DMS79 treated with DMSO at 0.1 percent for 48 hours (cell line): ENCODE results near the gene BCL6.

Experiments used
- DNase-seq: peaks from one replicate; lab custom pipeline; 2025; lab: John Stamatoyannopoulos, UW

Gene BCL6

DNA sequence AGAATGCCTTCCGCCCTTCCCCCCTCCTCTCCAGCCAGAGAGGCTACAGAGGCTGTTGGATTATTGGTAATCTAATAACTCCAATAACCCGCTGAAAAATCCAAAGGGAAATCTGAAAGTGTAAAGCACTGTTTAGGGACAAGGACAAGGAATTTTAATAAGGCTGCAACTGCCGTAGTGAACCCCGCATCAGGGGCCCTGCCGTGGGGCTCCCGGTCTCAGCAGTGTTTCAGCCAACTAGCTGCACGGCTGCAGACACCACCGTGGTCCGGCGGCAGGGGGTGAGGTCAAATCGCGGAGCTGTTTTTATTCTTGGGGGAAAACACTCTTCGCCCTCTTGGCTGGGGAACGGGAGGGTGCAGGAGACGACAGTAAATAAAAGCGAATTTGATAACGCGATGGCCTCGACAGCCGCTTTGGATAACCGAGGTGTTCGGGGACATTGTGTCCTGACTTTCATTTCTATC is 6.1 kb downstream of the BCL6 start:
- no peak for DNase-seq

DNA sequence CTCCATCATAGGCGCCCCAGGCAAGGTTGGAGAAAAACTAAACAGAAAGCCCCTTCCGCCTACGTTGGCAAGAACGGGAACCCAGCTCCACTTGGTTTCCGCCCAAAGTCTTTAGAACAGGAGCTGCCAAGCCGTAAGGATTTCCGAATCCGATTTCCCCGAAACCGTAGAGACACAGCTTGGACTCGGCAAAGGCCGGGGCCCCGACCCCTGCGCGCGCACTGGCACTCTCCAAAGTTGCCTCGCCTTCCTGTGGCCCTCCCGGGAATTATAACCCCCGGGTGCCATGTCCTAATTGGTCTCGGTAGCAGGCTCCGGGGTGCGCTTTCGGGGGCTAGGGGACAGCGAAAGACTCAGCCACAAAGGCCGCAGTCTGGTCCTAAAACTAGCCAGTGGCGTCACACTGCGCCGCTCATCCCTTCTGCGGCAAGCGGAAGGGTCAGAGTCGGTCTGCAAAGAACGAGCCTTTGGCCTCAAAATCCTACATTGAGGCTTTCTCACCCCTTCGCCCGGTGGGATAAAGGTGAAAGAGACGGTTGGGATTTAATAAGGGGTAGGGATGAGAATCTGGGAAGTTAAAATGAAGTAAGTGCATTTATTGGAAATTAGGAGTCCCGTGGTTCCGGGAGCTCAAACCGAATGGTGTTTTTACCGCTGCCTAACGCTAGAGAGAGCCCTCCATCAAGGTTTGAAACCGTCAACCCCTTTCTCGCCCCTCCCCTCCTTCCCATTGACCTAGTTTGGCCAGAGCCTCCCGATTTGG is 6.8 kb downstream of the BCL6 start:
- peak; percentile 95 for DNase-seq

DNA sequence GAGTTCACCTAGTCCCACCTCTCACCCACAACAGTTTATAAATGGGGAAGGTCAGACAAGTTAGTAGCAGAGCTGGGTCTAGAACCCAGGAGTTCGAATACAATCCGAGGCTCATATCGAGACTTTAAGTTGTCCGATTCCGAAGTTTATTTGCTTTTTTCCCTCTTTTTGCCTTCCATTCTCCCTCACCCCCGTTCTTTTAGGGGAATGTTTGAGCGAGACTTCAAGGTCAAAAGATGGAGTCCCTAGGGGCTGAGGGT is 7.3 kb downstream of the BCL6 start:
- peak; percentile 45 for DNase-seq

DNA sequence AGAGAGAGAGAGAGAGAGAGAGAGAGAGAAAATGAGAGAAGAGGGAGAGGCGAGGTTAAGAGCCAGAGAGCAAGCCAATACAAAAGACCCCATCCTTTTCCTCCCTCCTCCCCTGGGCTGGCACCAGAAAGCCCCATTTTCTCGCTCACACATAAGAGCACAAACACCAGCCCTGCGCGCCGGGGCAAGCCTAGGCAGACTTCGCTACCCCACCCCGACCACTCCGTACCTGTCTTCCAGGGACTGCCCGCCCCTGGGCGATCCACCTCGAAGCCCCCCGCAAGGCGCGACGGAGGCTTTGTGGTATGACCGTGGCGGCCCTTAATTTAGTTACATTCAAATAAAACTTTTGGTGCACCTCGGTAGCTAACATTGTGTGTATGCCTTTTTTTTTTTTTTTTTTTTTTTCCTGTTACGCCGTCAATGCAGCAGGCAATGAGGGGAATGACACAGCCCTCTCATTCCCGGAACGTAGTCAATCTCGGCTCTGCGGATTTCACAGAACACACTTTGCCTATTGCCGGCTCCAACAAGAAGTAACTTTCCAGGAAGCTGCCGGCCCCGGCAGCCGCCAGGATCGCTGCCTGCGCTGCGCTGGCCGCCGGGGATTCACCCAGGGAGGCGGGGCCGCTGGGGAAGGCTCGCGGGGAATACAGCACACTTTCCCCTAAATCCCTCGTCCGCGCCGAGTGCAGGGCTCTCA is 7.7 kb downstream of the BCL6 start:
- DNase-seq, result peak; percentile 67

DNA sequence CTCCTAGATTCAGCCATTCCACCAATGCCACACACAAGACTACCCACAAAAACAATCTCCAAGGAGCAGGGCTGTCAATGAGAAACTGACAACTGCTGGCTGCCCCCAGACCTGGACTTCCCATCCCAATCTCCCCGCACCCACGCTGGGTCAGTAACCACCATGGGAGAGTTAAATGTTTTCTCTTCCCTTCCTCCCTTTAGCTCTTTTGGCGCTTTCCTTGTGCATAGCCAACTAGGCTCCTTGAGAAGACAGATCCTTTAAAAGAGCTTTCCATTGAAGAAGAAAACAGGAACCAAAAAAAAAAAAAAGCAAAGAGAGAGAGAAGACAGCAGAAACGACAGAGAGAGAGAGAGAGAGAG is 8.3 kb downstream of the BCL6 start:
- DNase-seq, result no peak

DNA sequence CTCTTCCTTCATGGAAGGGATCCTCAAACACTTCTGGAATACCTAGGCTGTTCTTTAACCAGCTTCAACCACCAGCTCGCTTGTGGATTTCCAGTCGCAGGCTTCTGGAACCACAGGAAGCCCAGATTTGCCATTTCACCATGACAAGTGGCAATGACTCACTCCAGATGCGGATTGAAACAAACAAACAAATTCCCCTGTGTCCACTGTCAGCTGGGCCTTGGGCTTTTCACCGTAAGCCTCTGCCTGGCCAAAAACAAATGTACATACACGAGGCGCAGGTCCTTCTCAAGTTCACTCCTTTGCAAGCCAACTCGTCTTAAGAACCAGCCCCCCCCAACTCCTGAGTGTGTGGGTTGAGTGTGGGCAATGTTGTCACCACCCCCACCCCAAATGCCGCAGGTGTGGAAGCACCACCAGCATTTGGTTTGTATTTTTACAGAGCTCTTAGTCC is 8.8 kb downstream of the BCL6 start:
- peak; percentile 59 for DNase-seq

GRCh38 chr3:187735837-187736236 is 9.4 kb downstream of the BCL6 start:
- no peak for DNase-seq

GRCh38 chr3:187735383-187735782 is 9.9 kb downstream of the BCL6 start:
- DNase-seq, result no peak

DNA sequence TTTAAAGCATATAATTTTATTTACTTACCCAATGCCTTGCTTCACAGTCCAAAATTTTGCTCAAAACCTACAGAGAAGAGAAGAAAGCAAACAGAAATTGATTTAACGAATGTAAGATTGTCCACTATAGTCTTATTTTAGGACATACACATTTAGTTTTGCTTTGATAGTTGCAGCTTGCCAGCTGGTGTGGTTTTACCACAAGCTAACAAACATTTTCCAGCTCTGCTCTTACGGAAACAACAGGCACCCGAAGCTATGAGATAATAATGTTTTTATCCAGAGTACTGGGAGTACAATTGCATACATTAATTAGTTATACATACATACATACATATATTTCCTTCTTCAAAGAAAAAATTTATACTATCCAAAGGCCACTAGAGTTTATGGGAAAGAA is 10.4 kb downstream of the BCL6 start:
- no peak for DNase-seq

DNA sequence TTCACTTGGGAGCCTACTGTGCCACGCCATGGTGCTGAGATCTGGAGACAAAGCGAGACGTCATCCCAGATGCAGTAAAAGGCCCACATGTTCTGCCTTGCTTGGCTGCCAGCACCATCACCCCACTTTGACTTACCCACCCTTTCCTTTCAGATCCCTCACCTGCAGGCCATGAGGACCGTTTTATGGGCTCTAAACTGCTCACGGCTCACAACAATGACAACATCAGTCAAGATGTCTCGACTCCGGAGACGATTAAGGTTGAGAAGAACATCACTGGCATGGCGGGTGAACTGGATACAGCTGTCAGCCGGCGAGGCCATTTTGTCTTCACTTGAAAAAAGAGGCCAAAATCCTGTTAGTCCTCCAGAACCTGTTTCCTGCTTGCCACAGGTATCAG is 11.9 kb downstream of the BCL6 start:
- no peak for DNase-seq

DNA sequence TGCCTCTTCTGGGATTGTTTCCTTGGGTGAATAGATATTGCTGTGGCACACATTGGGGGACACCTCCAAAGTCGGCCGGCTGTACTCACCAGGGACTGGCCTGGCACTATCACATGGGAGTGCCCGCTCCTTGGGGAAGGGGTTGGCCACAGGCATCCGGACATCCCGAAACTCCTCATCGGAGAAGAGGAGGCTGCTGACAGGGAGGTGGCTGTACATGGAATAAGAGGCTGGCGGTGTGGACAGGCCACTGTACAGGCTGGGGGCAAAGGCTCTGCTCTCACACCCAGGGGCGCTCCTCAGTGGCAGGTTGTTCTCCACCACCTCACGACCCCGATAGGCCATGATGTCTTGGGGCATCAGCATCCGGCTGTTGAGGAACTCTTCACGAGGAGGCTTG is 15.7 kb downstream of the BCL6 start:
- no peak for DNase-seq

DNA sequence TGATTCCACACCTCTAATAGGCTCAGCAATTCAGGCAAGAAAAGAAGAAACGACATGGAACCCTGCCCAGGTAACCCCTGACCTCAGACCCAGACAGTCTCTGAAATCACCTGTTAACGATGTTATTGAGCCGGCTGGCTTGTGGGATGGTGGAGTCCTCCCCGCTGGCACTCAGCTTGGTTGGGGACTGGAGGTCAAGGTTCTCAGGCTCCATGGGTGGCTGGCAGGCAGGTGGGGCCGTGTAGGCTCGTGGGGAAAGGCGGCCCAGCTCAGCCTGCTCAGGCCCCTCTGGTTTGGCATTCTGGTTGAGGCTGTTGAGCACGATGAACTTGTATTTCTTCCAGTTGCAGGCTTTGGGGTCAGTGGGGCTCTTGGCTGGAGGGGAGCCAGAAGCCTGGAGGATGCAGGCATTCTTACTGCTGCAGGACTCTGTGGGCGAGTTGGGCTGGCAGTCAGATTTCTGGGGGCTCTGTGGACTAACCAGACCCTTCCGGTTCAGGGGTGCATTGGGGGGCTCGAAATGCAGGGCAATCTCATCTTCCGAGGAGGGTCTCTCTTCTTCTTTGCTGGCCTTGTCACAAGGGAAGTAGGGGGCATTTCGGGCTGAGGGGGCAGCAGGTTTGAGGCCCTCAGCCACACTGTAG is 16.2 kb downstream of the BCL6 start:
- DNase-seq, result no peak

- no peak for DNase-seq
Measured at GRCh38 chr3:187728248-187728647, 17.0 kb downstream of the BCL6 start.

- no peak for DNase-seq
Measured at GRCh38 chr3:187726564-187726963, 18.7 kb downstream of the BCL6 start.

GRCh38 chr3:187725653-187726370 is 19.5 kb downstream of the BCL6 start:
- no peak for DNase-seq

DNA sequence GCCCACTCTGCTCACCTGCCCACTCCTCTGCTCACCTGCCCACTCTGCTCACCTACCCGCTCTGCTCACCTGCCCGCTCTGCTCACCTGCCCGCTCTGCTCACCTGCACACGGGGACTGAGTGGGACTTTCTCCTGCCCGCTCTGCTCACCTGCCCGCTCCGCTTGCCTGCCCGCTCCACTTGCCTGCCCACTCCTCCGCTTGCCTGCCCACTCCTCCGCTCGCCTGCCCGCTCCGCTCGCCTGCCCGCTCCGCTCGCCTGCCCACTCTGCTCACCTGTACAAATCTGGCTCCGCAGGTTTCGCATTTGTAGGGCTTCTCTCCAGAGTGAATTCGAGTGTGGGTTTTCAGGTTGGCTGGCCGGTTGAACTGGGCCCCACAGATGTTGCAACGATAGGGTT is 20.0 kb downstream of the BCL6 start:
- no peak for DNase-seq

DNA sequence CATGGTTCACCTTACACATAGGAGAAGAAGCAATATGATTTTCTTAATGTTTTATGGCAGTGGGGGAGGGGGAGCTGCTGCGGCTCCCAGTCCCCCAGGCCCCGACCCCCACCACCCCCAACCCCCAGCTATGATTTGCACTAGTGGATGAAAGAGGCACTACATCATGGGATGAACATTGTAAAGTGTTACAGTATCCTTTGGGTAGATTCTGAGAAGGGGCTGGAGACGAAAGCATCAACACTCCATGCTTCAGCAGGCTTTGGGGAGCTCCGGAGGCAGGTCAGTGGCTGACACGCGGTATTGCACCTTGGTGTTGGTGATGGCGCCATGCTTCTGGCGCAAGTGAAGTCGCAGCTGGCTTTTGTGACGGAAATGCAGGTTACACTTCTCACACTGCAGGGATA is 23.1 kb downstream of the BCL6 start:
- no peak for DNase-seq

GRCh38 chr3:187721055-187721454 is 24.2 kb downstream of the BCL6 start:
- DNase-seq, result no peak

DNA sequence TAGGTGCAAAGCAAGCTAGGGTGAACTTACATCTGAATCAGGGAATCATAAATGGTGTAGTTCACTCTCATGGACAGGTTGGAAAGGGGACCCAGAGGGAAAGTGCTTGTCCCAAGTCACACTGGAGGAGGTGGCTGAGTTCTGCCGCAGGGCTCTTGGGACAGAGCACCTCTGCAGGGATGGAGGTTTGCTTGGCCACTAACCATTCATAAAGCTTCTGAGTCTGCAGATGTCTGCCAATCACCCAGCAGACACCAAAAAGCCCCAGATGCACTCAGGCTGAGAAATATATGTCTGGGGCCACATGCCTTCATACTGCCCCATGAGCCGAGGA is 25.0 kb downstream of the BCL6 start:
- no peak for DNase-seq

- peak; percentile 13 for DNase-seq
Measured at GRCh38 chr3:187719628-187720336, 25.5 kb downstream of the BCL6 start.

DNA sequence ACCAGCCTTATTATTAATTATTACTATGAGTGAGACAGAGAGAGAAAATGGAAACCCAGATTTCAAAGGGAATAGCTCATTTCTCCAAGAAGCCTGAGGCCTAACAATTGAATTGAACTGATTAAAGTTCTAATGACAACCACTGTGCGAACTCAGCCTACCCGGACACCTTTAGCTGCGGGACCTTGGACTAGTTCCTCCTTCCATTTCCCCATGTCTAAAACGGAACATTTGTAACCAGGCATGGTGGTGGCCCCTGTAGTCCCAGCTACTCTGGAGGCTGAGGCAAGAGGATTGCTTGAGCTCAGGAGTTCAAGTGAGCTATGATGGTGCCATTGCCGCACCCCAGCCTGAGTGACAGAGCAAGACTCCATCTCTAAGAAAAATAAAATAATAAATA is 26.5 kb downstream of the BCL6 start:
- DNase-seq, result no peak

DNA sequence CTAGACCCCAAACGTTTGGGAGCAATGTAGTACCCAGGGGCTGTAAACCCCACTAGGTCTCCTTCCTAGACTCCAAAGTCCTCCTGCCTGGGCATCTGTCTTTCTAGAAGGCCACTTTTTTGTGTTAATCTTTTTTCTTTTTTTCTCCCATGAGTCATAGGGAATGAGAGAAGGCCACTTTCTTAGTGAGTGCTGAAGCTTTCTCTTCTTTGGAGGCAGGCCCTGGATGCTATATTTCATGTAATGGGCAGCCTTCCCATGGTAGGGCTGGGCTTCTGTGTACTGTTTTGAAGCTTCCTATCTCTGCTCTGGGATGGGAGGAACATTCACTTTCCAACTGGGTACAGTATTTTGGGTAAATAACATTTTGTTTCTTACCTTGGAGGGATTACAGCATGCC is 27.7 kb downstream of the BCL6 start:
- DNase-seq, result no peak
